Ovary (tissue), 9 donors: ENCODE data around the gene TP53BP2. TPM values are rescaled to one million over a fixed set of nuclear protein-coding genes. Genes with fewer than 3 reads are reported as not detected.

ENCODE experiments used
- DNase-seq, 5 donors: peaks; one replicate each; pipeline ENCODE4 v3.0.0-alpha.2; 2019 to 2020
- H3K27ac ChIP-seq, 2 donors: fragments of 200-600 bp; one replicate each; pipeline versions ENCODE4 v1.5.1 to v1.8.0; 2019 to 2022
- H3K27me3 ChIP-seq: fragments of 200-600 bp; one replicate; pipeline ENCODE4 v1.8.0; 2022
- H3K36me3 ChIP-seq: fragments of 200-600 bp; sonication (generic); one replicate; pipeline ENCODE4 v1.5.1; 2019
- H3K4me1 ChIP-seq: one replicate; pipeline ENCODE4 v1.8.1; 2013; ENCODE audit warnings: mild to moderate bottlenecking, moderate library complexity; ENCODE audit not compliant: insufficient read depth
- H3K4me3 ChIP-seq: fragments of 200-600 bp; sonication (generic); one replicate; pipeline ENCODE4 v1.5.1; 2017
- H3K9me3 ChIP-seq, 2 donors: fragments of 200-600 bp in 1 of 2; sonication (generic) in 1 of 2; one replicate each; pipeline versions ENCODE4 v1.5.1 to v1.8.1; 2013 to 2019; ENCODE audit warnings: mild to moderate bottlenecking in 1 of 2, moderate library complexity in 1 of 2
- CTCF ChIP-seq, 3 donors: fragments of 450-650 bp in 2 of 3; fragments of 200-600 bp in 1 of 3; IDR thresholded peaks; one replicate each; pipeline versions ENCODE4 v1.5.1 to v1.8.0; 2016 to 2022; ENCODE audit warnings: antibody characterized with exemption in 3 of 3, mild to moderate bottlenecking in 1 of 3
- EP300 ChIP-seq: sonication (generic); formaldehyde crosslinking; IDR thresholded peaks from one replicate; pipeline ENCODE4 v1.6.1; 2017; ENCODE audit warnings: antibody characterized with exemption
- POLR2A ChIP-seq: fragments of 450-650 bp; IDR thresholded peaks from one replicate; pipeline ENCODE4 v1.6.1; 2017; ENCODE audit warnings: antibody characterized with exemption, mild to moderate bottlenecking, moderate library complexity
- WGBS, 3 donors: extraction: QIAGEN DNeasy Blood & Tissue Kit in 1 of 3; methylation state at CpG; one replicate each; pipeline versions ENCODE4 v1.1.5 to v1.1.7; 2013 to 2017; 5-methylcytosine and 5-hydroxymethylcytosine counted together
- intact Hi-C, 4 donors: fragments of 100-400 bp; cut with DNase I; formaldehyde crosslinking; loops; one replicate each; pipeline versions ENCODE4 v1.11.0 to v1.15.1; 2022 to 2023
- polyA plus RNA-seq, 2 donors: library from polyadenylated mRNA; stranded (reverse); fragments of 200-250 nt in 1 of 2; fragments of 350-450 nt in 1 of 2; fragmentation: Illumina TruSeq in 1 of 2; extraction: RNeasy Lipid Tissue Mini Kit (QIAGEN cat#74804) in 1 of 2; gene quantifications; one replicate each; pipeline ENCODE4 v1.2.3, GENCODE V29; 2013 to 2014
- total RNA-seq, 7 donors: library from RNA; depleted of rRNA in 2 of 7; stranded (reverse); fragments of >200 nt in 2 of 7; fragmentation: NEBNext Ultra II Directional in 3 of 7; extraction: Animal tissue kit (Norgen Biotek cat#: 25700) in 3 of 7; gene quantifications; one replicate each; pipeline versions ENCODE4 v1.1.0 to v1.2.4, GENCODE V29; 2016 to 2023
- donor health status: DM: no; HTN: no; CAD: no; lungs with moderate emphysema.
- donor health status: DM: no; HTN: no; CAD: no.
- donor health status: Bipolar disorder and iron deficiency.
- donor health status: DM: yes; HTN: yes; CAD: no.
- donor health status: DM: no; HTN: no; CAD: no.
- donor health status: DM: yes; HTN: yes; CAD: no.

TP53BP2 gene
- total and polyA plus RNA-seq, 9 donors, result 12.4 to 43.6 (median 36.8) TPM

GRCh38 chr1:223802032-223802431 lies 43.7 kb downstream of the TP53BP2 start:
- TF ChIP-seq POLR2A, result no peak
- no peak for TF ChIP-seq CTCF (IDR thresholded peaks at IDR 0.05)
- TF ChIP-seq EP300, result no peak
- no peak overlapping the region for H3K27ac ChIP-seq
- WGBS, 3 donors, result 82 to 95% (median 87%) methylated on average over 7 of the region's 7 CpGs
- H3K27me3 ChIP-seq, result no peaks in the 10 kb centered on the region
- DNase-seq, result no peak
- intact Hi-C loops, result no loop called here
- no peak overlapping the region for H3K4me3 ChIP-seq
- no peaks in the 10 kb centered on the region for H3K9me3 ChIP-seq
- H3K36me3 ChIP-seq, result no peaks in the 10 kb centered on the region
- H3K4me1 ChIP-seq, result no peaks in the 10 kb centered on the region

GRCh38 chr1:223796210-223796609 lies 49.5 kb downstream of the TP53BP2 start:
- Histone ChIP-seq H3K4me3 (no peak overlapping the region), H3K9me3 (no peaks in the 10 kb centered on the region), H3K4me1 (no peaks in the 10 kb centered on the region), H3K27ac (no peak overlapping the region), H3K36me3 (no peaks in the 10 kb centered on the region), H3K27me3 (no peaks in the 10 kb centered on the region)
- WGBS, 3 donors, result 92 to 93% (median 93%) methylated on average over 7 of the region's 7 CpGs
- TF ChIP-seq EP300, result no peak
- intact Hi-C loops, result no loop called here
- no peak for DNase-seq

- WGBS, 3 donors, result 79 to 82% (median 82%) methylated on average over 9 of the region's 9 CpGs
- Histone ChIP-seq H3K4me1 (no peaks in the 10 kb centered on the region), H3K27me3 (no peaks in the 10 kb centered on the region), H3K9me3 (no peaks in the 10 kb centered on the region), H3K36me3 (no peaks in the 10 kb centered on the region), H3K27ac (no peak overlapping the region), H3K4me3 (no peak overlapping the region)
- intact Hi-C loops, result no loop called here
- TF ChIP-seq CTCF (IDR thresholded peaks at IDR 0.05) (no peak), EP300 (no peak), POLR2A (no peak)
- DNase-seq, result no peak
Observed at GRCh38 chr1:223794136-223794880, 51.4 kb downstream of the TP53BP2 start.

DNA sequence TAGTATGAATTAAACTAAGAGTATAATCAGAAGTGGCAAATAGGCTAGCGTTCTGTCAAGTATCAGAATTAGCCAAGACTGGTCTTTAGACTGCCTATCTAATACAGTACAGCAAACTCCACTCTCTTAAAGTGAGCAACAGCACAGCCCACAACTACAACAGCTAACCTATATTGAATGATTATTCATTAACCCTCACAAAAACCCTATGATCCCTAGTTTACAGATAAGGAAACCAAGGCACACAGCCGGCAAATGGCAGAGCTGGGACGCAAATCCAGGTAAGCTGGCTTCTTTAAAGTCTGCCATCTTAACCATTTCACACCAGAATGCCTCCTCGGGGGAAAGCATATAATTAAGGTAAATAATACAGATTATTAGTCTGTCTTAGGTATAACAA lies 52.0 kb downstream of the TP53BP2 start:
- no peaks in the 10 kb centered on the region for H3K36me3 ChIP-seq
- no peak overlapping the region for H3K4me3 ChIP-seq
- no peaks in the 10 kb centered on the region for H3K4me1 ChIP-seq
- intact Hi-C loops, result no loop called here
- H3K27me3 ChIP-seq, result no peaks in the 10 kb centered on the region
- DNase-seq, result no peak
- no peak for TF ChIP-seq POLR2A
- TF ChIP-seq CTCF (IDR thresholded peaks at IDR 0.05), result no peak
- no peak for TF ChIP-seq EP300
- no peaks in the 10 kb centered on the region for H3K9me3 ChIP-seq
- H3K27ac ChIP-seq, result no peak overlapping the region
- 92 to 96% (median 93%) methylated on average over 4 of the region's 4 CpGs for WGBS, 3 donors

GRCh38 chr1:223792046-223792445 lies 53.7 kb downstream of the TP53BP2 start:
- no peaks in the 10 kb centered on the region for H3K36me3 ChIP-seq
- DNase-seq, result no peak
- no peaks in the 10 kb centered on the region for H3K9me3 ChIP-seq
- WGBS, 3 donors, result 45 to 54% (median 47%) methylated on average over 2 of the region's 2 CpGs
- intact Hi-C loops, result no loop called here
- no peak overlapping the region for H3K27ac ChIP-seq
- no peaks in the 10 kb centered on the region for H3K27me3 ChIP-seq
- TF ChIP-seq CTCF (IDR thresholded peaks at IDR 0.05) (no peak), EP300 (no peak), POLR2A (no peak)
- H3K4me3 ChIP-seq, result no peak overlapping the region
- H3K4me1 ChIP-seq, result no peaks in the 10 kb centered on the region
